Activated naive CD8-positive, alpha-beta T cell treated with anti-CD3 and anti-CD28 coated beads, Interleukin-2, amount 50 U/mL, for 16 hours (primary cell): ENCODE results near the gene LHFPL3.

ENCODE experiments used
- DNase-seq: peaks from one replicate; pipeline ENCODE4 v3.0.0-alpha.2; 2020; ENCODE audit warnings: low read depth, low spot score

The LHFPL3 gene

DNA sequence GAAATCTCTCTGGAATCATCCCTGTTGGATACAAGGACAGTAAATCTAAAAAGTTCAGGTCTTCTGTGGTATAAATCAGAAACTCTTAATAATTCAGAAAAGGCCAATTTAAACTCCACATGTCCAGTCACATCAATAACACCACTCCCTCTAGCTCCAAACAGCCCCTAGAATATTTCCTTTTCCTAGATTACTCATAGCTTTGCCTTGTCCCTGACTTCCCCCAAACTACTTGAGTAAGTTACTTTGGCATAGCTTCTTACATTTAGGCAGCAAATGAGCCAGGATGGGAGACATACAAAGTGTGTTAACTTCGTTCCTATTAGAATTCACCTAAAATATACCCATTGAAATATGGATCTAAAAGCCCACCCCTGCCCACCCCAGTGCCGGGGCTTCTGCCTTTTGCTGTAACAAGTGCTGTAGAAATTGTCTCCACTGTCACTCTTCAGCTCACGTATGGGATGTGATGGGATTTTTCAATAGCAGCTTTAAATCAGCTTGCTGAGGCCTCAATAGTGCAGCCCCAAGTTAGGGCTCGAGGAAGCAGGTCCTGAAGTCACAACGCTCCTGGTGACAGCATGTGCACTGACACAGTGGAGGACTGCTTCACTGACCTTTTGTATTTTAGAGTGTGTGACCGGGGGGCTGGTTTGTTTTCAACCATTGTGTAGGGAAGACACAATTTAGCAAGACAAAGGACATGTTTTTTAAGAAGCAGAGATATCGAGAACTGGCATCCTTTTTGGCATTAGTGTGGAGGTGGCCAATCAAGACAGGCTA lies 467.4 kb downstream of the LHFPL3 start:
- DNase-seq = no peak

DNA sequence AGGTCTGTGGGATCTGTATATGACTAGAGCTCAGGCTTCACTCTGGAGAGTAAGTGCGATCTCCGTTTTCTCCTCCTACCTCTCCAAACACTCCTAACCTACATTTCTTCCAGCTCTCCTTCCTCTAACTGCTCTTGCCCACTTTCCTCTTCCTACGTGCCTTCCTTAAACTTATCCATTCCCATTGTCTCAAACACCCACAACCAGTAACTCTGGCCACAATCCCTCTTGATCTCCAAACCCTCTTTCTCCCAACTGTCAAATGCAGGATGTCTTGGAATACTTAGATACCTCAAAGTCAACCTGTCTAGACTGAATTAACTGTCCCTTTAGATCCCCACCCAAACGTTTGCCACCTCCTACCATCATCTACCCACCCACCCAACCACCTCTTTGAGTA lies 471.9 kb downstream of the LHFPL3 start:
- DNase-seq = no peak

- DNase-seq = no peak
Observed at GRCh38 chr7:104801022-104801421, 472.6 kb downstream of the LHFPL3 start.

DNA sequence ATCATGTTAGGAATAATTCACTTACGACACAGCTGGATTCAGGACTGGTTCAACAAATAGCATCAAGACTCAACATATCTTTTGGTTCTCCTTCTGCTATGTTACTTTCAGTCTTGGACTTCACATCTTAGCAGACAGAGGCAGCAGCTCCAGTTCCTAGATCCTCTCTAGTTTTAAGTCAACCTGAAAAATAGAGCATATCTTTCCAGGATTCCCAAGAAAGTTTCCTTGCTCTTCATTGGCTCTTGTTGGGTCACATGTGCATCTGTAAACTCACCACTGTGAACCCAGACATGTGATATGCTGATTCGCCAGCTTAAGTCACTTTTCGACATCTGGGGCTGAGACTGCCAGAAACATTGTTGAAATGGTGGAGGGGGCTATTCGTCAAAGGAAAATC lies 475.5 kb downstream of the LHFPL3 start:
- no peak for DNase-seq

DNA sequence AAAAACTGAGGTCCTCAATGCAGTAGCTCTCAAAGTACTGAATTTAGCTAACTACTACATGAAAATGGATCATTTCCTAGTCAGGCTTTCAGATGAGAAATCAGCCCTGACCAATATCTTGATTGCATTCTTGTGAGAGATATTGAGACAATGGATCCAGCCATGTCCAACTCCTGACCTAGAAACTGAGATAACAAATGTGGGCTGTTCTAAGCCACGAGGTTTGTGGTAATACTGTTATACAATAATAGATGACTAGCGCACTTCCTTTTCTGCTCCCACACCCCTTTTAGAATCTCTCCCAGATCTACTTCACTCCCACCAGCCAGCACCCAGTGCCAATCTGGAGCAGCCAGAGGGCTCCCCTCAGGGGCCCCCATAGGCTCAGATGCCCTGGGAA lies 476.3 kb downstream of the LHFPL3 start:
- no peak for DNase-seq

DNA sequence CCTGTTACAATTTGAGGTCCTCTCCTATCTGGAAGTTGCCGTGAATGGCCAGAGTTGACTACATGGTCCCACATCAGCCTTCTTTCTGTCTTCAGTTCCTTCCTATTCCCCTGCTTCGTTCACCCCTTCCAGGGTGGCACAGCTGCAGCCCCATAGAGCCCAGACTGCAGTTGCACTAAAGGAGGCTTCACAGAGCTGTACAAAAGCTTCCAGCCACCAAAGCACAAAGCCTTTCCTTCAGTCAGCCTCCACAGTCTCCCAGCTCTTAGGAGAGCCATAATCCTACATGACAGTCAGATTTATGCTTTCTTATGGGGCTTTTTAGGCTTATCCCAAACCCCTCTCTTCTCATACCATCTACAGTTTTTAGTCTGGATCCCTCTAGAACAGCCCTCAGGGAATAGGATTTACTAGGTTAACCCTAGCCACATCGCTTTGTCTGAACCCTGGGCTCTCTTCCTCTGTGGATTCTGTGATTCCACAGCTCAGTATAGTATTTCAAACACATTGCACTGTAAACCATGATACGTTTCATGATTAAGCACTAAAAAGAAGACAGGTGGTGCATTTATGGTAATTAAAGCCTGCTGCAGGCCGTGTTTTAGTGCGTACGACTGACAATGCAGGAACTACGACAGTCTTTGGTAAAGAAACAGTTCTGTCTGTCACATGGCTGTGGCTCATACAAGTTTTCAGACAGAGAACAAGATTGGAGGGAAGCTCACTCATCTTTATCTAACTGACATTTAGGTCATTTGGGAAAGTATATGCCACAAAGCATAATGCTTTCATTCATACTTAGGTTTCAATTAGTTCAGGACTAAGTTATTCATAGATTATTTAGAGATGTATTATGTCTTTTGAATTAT lies 477.3 kb downstream of the LHFPL3 start:
- no peak for DNase-seq

DNA sequence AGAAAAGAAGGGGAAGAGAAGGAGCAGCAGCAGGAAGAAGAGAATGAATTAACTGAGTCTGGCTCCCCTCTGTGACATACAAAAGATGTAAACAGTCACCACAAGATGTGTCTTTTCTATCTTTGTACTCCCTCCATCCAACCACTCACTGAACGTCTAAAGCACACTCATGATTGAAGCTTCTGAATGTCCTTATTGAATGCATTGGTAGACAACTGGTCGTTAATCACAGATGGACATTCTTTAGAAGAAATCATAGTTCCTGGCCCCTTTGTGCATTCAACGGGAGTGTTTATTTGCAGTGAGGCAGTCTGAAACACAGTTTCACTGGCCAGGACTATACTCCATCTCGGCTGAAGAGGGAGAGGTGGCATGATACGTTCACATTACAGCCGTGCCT lies 479.3 kb downstream of the LHFPL3 start:
- DNase-seq = no peak

- no peak for DNase-seq
Observed at GRCh38 chr7:104809906-104810305, 481.5 kb downstream of the LHFPL3 start.

GRCh38 chr7:104814126-104814525 lies 485.7 kb downstream of the LHFPL3 start:
- DNase-seq = no peak

GRCh38 chr7:104814671-104815400 lies 486.4 kb downstream of the LHFPL3 start:
- no peak for DNase-seq

DNA sequence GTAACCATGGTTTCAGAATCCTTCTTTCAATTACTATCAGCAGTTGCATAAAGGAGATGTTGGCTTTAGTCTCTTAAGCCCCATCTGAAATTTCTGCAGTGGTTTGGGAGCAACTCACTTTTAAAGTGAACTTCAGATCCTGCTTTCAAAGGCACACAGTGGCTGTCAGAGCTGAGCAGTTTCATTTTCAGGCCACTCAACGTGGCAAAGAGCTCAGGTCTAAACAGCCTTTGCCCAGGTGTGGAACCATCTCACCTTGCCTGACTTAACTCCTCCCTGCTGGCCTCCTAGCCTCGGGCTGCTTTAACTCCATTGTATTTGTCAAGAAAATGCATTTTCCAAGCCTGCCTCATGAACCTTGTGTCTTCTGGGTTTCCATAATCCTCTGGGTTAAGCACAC lies 488.1 kb downstream of the LHFPL3 start:
- no peak for DNase-seq

DNA sequence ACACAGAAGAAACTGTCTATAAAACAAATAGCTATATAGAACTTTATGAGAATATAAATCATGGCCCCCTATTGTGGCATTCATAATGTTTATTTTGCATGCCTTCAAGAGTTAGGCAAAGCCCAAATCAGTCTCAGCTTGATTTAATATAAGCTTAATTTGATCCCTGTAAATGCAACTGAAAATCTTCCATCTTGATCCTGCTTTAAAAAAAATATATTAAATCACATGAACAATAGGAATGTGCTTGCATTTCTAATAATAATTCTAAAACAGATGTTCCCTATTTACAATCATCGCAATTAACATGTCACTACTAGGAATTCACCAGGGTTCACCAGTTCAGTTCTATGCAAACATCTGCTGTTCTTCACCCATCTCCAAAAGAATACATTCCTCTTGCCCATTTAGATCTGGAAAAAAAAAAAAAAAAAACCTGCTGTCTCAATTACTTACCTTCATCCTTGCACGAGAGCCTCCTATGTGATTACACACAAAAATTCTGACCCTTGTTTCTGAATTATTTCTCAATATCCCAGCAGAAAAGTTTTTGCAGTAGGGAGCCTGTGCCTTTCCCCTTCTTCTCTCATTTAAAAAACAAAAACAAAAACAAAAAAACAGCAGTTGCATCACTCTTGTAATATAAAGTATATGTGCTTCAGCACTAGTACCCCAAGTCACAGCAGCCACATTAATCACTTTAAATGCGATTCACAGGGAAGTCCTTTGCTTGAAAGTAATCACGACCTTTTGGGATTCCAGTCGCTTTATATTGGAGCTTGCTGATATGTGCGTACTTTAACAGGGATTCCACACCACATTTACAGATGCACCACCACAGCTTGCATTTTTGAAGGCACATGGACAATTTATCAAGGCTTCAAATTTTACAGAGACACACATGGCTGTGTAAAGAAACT lies 490.8 kb downstream of the LHFPL3 start:
- DNase-seq = no peak

DNA sequence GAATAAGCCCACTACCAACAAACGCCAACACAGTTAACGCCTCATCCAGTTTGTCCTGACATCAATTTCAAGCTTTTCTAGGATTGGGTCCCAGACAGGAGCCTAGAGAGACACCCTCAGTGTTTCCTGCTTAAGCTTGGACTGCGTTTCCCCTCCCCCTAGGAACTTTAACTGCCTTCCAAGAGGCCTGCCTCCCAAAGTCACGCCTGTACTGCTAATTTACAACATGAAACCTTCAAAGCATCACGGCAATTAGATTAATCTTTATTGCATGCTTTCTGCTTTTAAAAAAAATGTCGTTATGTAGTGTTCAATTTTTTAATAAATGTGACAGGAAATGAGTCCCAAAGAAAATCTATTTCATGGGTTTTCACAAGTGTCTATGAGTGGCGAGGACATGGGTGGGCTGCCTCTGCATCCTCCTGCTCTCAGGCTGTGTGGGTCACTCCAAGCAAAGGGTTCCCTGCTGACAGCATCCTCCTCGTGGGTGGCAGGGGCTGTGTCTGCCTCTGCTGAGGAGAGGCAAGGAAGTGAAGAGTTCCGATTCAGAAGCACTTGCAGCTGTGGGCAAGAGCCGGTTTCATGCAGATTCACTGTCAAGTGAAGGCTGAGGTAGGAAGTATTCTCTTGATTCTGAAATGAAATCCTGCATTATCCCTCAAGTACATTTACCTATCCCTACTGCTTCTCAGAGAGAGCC lies 492.6 kb downstream of the LHFPL3 start:
- DNase-seq = no peak

DNA sequence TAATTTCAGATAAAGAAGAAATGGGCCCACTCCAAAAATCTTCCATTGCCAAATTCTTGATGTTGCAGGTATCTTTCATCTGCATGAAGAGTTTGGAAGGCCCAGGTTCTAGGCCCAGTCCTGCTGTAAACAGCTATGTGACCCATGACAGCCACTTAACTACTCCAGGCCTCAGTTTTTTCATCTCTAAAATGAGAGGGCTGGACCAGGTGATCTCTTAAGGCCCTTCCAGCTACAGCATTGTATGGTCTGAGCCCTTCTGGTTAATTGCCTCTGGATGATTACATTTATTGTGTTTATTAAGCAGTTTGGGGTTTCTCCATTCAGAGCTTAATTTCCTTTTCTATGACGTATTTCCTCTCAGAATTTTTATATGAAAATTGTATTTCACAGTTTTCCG lies 494.8 kb downstream of the LHFPL3 start:
- no peak for DNase-seq

GRCh38 chr7:104825099-104825498 lies 496.7 kb downstream of the LHFPL3 start:
- no peak for DNase-seq

DNA sequence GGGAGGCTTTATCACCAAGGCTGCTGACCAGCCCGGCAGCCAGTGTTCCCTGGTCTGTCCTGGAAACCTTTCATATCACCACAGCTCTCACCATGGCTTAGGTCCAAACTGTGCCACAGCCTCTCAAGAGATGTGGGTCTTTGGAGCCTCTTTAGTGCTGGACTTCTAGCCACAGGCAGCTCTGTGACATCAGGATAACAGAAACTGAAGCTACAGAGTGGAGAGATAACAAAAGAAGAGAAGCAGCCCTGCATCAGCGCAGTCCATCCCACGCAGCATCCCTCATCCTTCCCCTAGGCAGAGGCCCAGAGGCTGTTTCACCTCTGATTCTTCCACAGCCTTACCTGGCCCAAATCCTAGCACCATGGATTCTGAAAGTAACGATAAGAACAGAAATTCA lies 497.7 kb downstream of the LHFPL3 start:
- DNase-seq = no peak

DNA sequence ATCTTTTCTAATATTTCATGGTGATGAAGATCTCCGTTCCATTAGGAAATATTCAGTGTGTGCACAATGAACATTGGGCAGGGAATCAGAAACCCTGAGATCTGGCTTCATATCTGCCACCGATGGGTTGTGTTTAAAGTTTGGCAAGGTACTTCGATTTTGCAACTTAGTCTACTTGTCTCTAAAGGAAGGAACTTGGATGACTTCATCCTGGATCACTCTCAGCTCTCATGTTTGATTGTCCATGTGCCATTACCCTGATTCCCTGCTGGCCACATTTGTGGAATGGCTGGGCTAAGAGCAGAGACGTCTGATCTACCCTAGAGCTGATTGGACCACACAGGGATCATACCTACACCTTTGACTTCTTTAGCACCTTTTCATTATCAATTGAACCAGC lies 508.6 kb downstream of the LHFPL3 start:
- no peak for DNase-seq

- no peak for DNase-seq
Observed at GRCh38 chr7:104838537-104839299, 510.3 kb downstream of the LHFPL3 start.

DNA sequence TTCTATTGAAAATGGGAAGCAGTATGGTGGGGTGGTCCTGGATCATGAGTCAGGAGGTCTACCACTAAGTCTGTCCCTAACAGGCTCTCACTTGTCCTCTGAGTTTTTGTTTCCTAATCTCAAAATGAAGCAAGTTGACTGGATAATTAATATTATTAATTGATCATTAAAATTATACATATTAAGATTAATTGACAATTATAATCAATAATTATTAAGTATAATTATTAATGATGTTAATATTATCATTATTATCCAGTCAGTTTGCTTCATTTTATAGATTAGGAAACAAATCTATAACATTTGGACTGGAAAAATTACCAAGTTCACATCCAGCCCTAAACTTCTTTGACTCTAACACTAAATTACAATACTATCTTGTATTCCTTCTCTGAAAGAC lies 511.4 kb downstream of the LHFPL3 start:
- DNase-seq = no peak

- no peak for DNase-seq
Observed at GRCh38 chr7:104841798-104842197, 513.4 kb downstream of the LHFPL3 start.
